Endothelial cell of umbilical vein (primary cell): ENCODE measurements around the gene SETBP1. TPM values are rescaled to one million over a fixed set of nuclear protein-coding genes. Genes with fewer than 3 reads are reported as not detected.

Experiments used
- BruUV-seq: library from RNA; stranded (reverse); fragments of 400-500 nt; replicated peaks from 2 replicates; lab custom pipeline; 2021; lab: Mats Ljungman, UMichigan
- CTCF ChIA-PET: fragments of 300-600, 350-600 bp; sonication (Branson Sonifier 250); formaldehyde crosslinking; loops from one replicate; lab custom pipeline; 2021; ENCODE audit warnings: antibody characterized with exemption, inconsistent platforms; lab: Charles Lee
- POLR2A ChIA-PET: fragments of 300-600, 350-600 bp; sonication (Branson Sonifier 250); formaldehyde crosslinking; loops from one replicate; lab custom pipeline; 2021; ENCODE audit warnings: antibody characterized with exemption, inconsistent platforms; lab: Charles Lee
- DNase-seq: peaks from one replicate; pipeline ENCODE4 v3.0.0-alpha.2; 2011; ENCODE audit warnings: low read depth, low spot score
- FAIRE-seq: peaks from 2 replicates; lab custom pipeline; 2011; peaks lifted over from hg19 to GRCh38; lab: Jason Lieb, UNC
- H2AFZ ChIP-seq: 2 replicates; pipeline ENCODE4 v1.6.0; 2012; ENCODE audit warnings: low read depth, low read length, control low read depth, inconsistent platforms
- H3K27ac ChIP-seq: 2 replicates; pipeline ENCODE4 v1.5.1; 2011; ENCODE audit warnings: low read depth, mild to moderate bottlenecking, control low read depth, low read length, moderate library complexity; ENCODE audit not compliant: insufficient read depth
- H3K27me3 ChIP-seq, 2 experiments: 2 replicates each; pipeline versions ENCODE4 v1.6.0 to v1.6.1; 2011; ENCODE audit warnings: low read length in 2 of 2, mixed read lengths in 1 of 2; ENCODE audit not compliant: control insufficient read depth in 2 of 2, insufficient read depth in 2 of 2
- H3K36me3 ChIP-seq, 2 experiments: 2 replicates in 1 of 2; 3 replicates in 1 of 2; pipeline ENCODE4 v1.5.1; 2011; ENCODE audit warnings: low read length in 2 of 2, mild to moderate bottlenecking in 1 of 2, moderate library complexity in 1 of 2; ENCODE audit not compliant: control insufficient read depth in 2 of 2, insufficient read depth in 2 of 2; ENCODE audit errors: extremely low read depth in 1 of 2
- H3K4me1 ChIP-seq: 3 replicates; pipeline ENCODE4 v1.5.1; 2011; ENCODE audit warnings: mild to moderate bottlenecking, low read length; ENCODE audit not compliant: control insufficient read depth, insufficient read depth; ENCODE audit errors: extremely low read depth
- H3K4me2 ChIP-seq: 2 replicates; pipeline ENCODE4 v1.6.1; 2011; ENCODE audit warnings: low read length, control low read depth, mixed read lengths; ENCODE audit not compliant: insufficient read depth
- H3K4me3 ChIP-seq, 3 experiments: fragments of 200-600 bp in 1 of 3; sonication (generic), shearing (Covaris generic) in 1 of 3; replicated peaks in 1 of 3; 2 replicates each; pipeline ENCODE4 v1.5.1; 2011 to 2016; ENCODE audit warnings: control low read depth in 3 of 3, low read length in 3 of 3, mild to moderate bottlenecking in 2 of 3, inconsistent platforms in 1 of 3, low read depth in 1 of 3, moderate library complexity in 1 of 3; ENCODE audit not compliant: insufficient read depth in 1 of 3
- H3K79me2 ChIP-seq: 2 replicates; pipeline ENCODE4 v1.6.0; 2012; ENCODE audit warnings: low read length, inconsistent platforms; ENCODE audit not compliant: control insufficient read depth, insufficient read depth
- H3K9ac ChIP-seq: replicated peaks from 2 replicates; pipeline ENCODE3; 2011; ENCODE audit warnings: low read length, control low read depth; ENCODE audit not compliant: insufficient read depth; ENCODE audit errors: extremely low read depth
- H3K9me1 ChIP-seq: replicated peaks from 3 replicates; pipeline ENCODE4 v1.6.0; 2011; ENCODE audit warnings: mild to moderate bottlenecking, low read length; ENCODE audit not compliant: control insufficient read depth, insufficient read depth; ENCODE audit errors: extremely low read depth
- H3K9me3 ChIP-seq: replicated peaks from 2 replicates; pipeline ENCODE4 v1.5.1; 2012; ENCODE audit warnings: low read length, inconsistent platforms; ENCODE audit not compliant: control insufficient read depth, insufficient read depth
- H4K20me1 ChIP-seq: replicated peaks from 2 replicates; pipeline ENCODE3; 2011; ENCODE audit warnings: mild to moderate bottlenecking, low read length; ENCODE audit not compliant: control insufficient read depth, insufficient read depth; ENCODE audit errors: extremely low read depth
- EZH2 ChIP-seq: IDR thresholded peaks from 2 replicates; pipeline ENCODE4 v1.6.1; 2012; ENCODE audit warnings: borderline replicate concordance, low read depth, mild to moderate bottlenecking, moderate library complexity, low read length, inconsistent platforms; ENCODE audit not compliant: severe bottlenecking
- FOS ChIP-seq: IDR thresholded peaks from 2 replicates; pipeline ENCODE4 v1.6.1; 2011; ENCODE audit warnings: mild to moderate bottlenecking, low read length, moderate library complexity, borderline replicate concordance; ENCODE audit not compliant: insufficient read depth
- GATA2 ChIP-seq: IDR thresholded peaks from 2 replicates; pipeline ENCODE4 v1.7.0; 2011; ENCODE audit warnings: low read depth, mild to moderate bottlenecking, moderate library complexity, mixed read lengths, low read length; ENCODE audit not compliant: insufficient read length, insufficient read depth
- JUN ChIP-seq: IDR thresholded peaks from 2 replicates; pipeline ENCODE4 v1.6.1; 2011; ENCODE audit warnings: borderline replicate concordance, low read depth; ENCODE audit not compliant: insufficient read length, insufficient read depth
- MYC ChIP-seq: IDR thresholded peaks from one replicate; pipeline ENCODE4 v1.6.1; 2011; ENCODE audit warnings: mild to moderate bottlenecking, low read depth, low read length
- POLR2A ChIP-seq: IDR thresholded peaks from 2 replicates; pipeline ENCODE4 v1.6.1; 2012; ENCODE audit warnings: low read depth, mild to moderate bottlenecking, control low read depth, low read length
- POLR2AphosphoS5 ChIP-seq: IDR thresholded peaks from 2 replicates; pipeline ENCODE4 v1.6.1; 2012; ENCODE audit warnings: low read depth, mild to moderate bottlenecking, control low read depth, low read length, moderate library complexity; ENCODE audit not compliant: insufficient read depth
- dilution Hi-C: fragments of 300-500 bp; cut with MboI; formaldehyde crosslinking; loops from one replicate; pipeline ENCODE4 v1.15.0; 2019; ENCODE audit warnings: low sequenced_read_pairs; ENCODE audit not compliant: extremely low pct_ligation_motif_present
- intact Hi-C: fragments of 100-400 bp; cut with micrococcal nuclease; formaldehyde crosslinking; loops from one replicate; pipeline ENCODE4 v1.10.0; 2022
- polyA plus RNA-seq, 4 experiments: library from polyadenylated mRNA; depleted of rRNA in 3 of 4; stranded (reverse) in 3 of 4; unstranded in 1 of 4; fragments of >200 nt; gene quantifications; 2 replicates each; pipeline versions ENCODE4 v1.2.1 to v1.2.3, GENCODE V29; 2011 to 2012; ENCODE audit warnings: missing spikeins in 1 of 4
- total RNA-seq: library from RNA; stranded (reverse); gene quantifications from 2 replicates; pipeline ENCODE4 v1.2.3, GENCODE V29; 2021
- TF ChIP-seq, protein P1 (sequence below): IDR thresholded peaks from 2 replicates; pipeline ENCODE4 v1.6.1; 2011; ENCODE audit not compliant: insufficient read depth, insufficient read length
- TF ChIP-seq, protein P2 (sequence below), 2 donors: IDR thresholded peaks; 1 replicate in 1 of 2; 2 replicates in 1 of 2; pipeline ENCODE4 v1.5.1; 2011; ENCODE audit warnings: low read length in 2 of 2, mild to moderate bottlenecking in 2 of 2, moderate library complexity in 2 of 2, control low read depth in 1 of 2, inconsistent platforms in 1 of 2, low read depth in 1 of 2; ENCODE audit not compliant: insufficient read depth in 1 of 2; ENCODE audit errors: extremely low read depth in 1 of 2

The SETBP1 gene
- total and polyA plus RNA-seq, 2 donors (not counting 3 experiments of a cell fraction or from before 2014, with no cell fraction given): 0.76 to 3.1 TPM

DNA sequence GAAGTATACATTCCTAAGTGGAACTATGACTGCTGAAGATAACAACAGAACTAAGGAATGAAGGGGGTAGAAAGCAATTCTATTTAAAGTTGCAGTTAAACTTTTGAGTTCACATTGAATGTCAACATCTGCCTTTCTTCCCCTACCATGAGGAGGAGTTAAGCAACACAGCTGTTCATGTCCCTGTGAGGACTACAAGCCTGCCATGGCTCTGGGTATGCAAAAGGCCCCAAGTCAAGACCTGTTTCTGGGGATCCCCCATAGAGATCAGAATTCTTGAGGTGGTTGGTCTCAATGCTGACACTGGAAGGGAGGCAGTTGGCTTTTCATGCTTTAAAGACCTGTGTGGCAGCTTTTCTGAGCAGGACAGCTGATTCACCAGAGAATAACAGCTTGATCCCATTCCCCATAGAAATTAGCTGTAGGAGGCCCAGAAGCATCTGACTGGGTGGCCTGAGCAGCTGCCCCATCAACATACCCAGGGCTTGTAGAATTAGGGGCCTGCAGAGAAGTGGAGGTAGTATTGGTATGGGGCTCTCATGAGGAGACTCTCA lies 131.0 kb downstream of the SETBP1 start:
- Histone ChIP-seq H3K27ac (no peak overlapping the region), H3K27me3 (no peaks in the 10 kb centered on the region), H3K9me3 (no peaks in the 10 kb centered on the region), H3K4me1 (no peaks in the 10 kb centered on the region), H3K36me3 (no peaks in the 10 kb centered on the region), H3K9me1 (no peaks in the 10 kb centered on the region), H3K4me2 (no peak overlapping the region), H3K79me2 (no peaks in the 10 kb centered on the region), H4K20me1 (no peaks in the 10 kb centered on the region), H3K4me3 (no peak overlapping the region), H3K9ac (no peak overlapping the region), H2AFZ (no peak overlapping the region)
- intact Hi-C loops: no loop called here
- BruUV-seq: no TSS peak
- DNase-seq (no peak), FAIRE-seq (no peak)
- dilution Hi-C loops: no loop called here
- ChIA-PET CTCF (no interaction called here), POLR2A (no interaction called here)
- no peak for TF ChIP-seq FOS
- TF ChIP-seq GATA2: no peak
- no peak for TF ChIP-seq POLR2AphosphoS5
- TF ChIP-seq JUN: no peak
- TF ChIP-seq POLR2A: no peak
- no peak for TF ChIP-seq MYC
- TF ChIP-seq, protein P1, sequence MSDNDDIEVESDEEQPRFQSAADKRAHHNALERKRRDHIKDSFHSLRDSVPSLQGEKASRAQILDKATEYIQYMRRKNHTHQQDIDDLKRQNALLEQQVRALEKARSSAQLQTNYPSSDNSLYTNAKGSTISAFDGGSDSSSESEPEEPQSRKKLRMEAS: no peak
- TF ChIP-seq, protein P2, sequence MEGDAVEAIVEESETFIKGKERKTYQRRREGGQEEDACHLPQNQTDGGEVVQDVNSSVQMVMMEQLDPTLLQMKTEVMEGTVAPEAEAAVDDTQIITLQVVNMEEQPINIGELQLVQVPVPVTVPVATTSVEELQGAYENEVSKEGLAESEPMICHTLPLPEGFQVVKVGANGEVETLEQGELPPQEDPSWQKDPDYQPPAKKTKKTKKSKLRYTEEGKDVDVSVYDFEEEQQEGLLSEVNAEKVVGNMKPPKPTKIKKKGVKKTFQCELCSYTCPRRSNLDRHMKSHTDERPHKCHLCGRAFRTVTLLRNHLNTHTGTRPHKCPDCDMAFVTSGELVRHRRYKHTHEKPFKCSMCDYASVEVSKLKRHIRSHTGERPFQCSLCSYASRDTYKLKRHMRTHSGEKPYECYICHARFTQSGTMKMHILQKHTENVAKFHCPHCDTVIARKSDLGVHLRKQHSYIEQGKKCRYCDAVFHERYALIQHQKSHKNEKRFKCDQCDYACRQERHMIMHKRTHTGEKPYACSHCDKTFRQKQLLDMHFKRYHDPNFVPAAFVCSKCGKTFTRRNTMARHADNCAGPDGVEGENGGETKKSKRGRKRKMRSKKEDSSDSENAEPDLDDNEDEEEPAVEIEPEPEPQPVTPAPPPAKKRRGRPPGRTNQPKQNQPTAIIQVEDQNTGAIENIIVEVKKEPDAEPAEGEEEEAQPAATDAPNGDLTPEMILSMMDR (IDR thresholded peaks at IDR 0.05; ENCODE audit: extremely low read depth in 1 of 2, insufficient read depth in 1 of 2, low read depth in 1 of 2, low read length in 2 of 2): no peak
- no peak for TF ChIP-seq EZH2
